ENCODE results near the gene GUCA1A.

GRCh38 chr6:42154461-42155209, 18.5 kb upstream of the GUCA1A start:
- TF ChIP-seq CTCF (IDR thresholded peaks at IDR 0.05; ENCODE audit: low read depth, low read length) (no peak), MAX (IDR thresholded peaks at IDR 0.05; ENCODE audit: low read depth, low read length) (no peak)
